HuH-7.5 (cell line): ENCODE measurements around the gene SLC38A4.
A peak's percentile ranks its signal among the peaks of the same experiment; 100 is the strongest.
"Not testable (repeated sequence)": the region's sequence is repeated elsewhere in the genome, so short reads cannot be mapped to it uniquely, and the experiment has no call there.

Source experiments
- DNase-seq: peaks from one replicate; pipeline ENCODE4 v3.0.0; 2011; ENCODE audit warnings: low spot score

Gene SLC38A4

GRCh38 chr12:46825591-46826414 is at the start of gene SLC38A4:
Gene SLC38A4, minus strand, starts transcription at chr12:46825997. Its CDS starts 32,926 bp downstream, at chr12:46793071.
- peak; percentile 70 for DNase-seq

DNA sequence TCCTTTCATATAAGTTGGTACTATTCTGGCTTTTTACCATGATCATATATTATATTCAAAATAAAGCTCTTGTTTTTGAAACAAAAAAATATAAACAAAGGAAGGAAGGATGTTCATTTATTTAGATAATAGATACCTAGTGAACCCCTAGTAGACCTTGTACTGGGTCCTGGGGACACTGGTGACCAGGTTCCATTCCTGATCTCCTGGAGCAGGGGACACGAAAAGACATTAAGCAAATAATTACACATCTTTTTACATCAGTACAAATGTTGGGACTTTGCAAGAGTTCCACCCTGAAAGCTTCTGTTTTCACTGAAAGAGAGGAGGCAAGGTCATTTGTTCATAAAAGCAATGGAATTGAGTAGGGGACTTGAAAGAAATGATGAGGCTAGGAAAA is 49.3 kb upstream of the SLC38A4 start:
- DNase-seq: no peak

GRCh38 chr12:46874642-46875041 is 48.8 kb upstream of the SLC38A4 start:
- no peak for DNase-seq

DNA sequence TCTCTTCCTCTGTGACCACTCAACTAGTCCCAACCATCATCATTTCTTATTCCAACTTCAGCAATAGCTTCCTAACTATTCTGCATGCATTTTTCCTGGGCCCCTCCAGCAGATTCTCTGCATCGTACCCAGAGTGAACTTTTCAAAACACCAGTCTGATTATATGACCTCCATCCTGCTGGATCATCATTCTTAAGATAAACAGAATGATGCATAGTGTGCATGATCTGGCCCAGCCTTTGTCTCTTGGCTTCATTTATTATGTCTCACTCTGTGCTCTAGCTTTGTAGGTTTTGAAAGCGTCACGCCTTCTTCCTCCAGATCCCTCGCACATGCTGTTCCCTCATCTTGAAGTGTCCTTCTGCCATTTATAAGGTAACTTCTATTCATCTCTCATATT is 46.3 kb upstream of the SLC38A4 start:
- DNase-seq: no peak

DNA sequence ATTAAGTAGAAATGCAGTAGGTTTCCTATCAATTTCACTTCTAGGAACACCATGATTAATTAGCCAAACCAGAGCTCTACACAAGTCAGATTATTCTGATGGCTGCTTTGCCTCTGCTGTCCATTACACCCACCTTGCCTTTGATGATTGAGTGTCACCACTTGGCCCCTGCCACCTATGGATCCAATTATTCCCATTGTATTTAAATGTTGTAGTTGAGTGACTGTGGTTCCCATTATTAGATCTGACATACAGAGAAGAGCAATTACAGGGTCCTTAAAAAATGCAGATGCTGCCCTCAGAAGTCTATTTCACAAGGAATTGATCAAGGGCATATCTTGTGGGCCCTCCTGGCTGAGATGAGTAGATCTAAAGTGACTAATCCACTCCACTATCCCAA is 39.5 kb upstream of the SLC38A4 start:
- DNase-seq: no peak

GRCh38 chr12:46858368-46858767 is 32.6 kb upstream of the SLC38A4 start:
- DNase-seq: no peak

DNA sequence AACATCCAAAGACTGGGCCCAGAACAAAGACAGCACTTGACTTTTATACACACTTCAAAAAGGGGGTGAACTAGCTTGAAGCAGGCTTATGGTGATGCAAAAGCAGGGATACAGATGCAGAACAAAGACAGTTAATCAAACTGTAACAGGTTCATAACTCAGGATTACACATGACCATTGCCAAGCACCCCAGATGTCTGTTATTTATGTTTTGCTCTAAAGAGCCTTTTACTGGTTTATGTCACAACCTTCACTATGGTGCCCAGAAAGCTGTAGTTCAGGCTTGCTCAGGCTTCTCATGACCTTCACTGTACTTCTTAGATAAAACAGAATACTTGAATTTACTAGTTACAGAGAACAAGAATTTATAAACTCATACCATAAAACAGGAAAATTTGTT is 31.7 kb upstream of the SLC38A4 start:
- DNase-seq: no peak

DNA sequence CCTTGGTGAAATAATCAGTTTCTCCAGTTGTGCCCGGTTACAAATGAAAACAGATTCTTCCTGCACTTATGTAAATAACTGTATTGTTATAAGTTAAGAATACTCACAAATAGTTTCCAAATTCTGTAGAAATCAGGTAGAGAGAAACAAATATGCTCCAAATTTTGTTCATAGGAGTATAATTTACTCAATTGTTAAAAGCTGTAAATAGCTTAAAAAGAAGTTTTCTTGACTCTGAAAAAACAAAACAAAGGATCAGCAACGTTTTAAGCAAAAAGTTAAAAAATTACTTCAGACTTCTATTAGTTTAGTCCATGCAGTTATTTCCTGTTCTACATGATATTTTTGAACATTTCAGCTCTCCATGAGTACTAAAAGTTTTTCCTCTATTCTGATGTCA is 30.0 kb upstream of the SLC38A4 start:
- no peak for DNase-seq

GRCh38 chr12:46854188-46854587 is 28.4 kb upstream of the SLC38A4 start:
- DNase-seq: not testable (repeated sequence)

DNA sequence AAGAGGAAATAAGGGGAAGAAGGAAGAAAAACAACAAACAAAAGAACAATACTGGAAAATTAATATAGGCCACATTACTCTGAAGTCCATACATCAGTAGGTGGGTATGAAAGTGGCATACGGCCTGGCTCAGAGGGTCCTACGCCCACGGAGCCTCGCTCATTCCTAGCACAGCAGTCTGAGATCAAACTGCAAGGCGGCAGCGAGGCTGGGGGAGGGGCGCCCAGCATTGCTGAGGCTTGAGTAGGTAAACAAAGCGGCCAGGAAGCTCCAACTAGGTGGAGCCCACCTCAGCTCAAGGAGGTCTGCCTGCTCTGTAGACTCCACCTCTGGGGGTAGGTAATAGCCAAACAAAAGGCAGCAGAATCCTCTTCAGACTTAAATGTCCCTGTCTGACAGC is 23.0 kb upstream of the SLC38A4 start:
- DNase-seq: not testable (repeated sequence)

DNA sequence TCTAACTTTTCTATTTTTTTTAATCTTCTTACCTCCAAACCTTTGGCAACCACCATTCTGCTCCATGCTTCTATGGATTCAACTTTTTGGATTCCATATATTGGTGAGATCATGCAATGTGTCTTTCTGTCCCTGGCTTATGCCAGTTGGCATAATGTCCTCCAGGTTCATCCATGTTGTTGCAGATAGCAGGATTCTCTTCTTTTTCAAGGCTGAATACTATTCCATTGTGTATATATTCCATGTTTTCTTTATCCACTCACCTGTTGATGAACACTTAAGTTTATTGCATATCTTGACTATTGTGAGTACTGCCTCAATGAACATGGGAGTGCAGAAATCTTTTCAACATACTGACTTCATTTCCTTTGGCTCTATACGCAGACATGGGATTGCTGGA is 21.2 kb upstream of the SLC38A4 start:
- no peak for DNase-seq

DNA sequence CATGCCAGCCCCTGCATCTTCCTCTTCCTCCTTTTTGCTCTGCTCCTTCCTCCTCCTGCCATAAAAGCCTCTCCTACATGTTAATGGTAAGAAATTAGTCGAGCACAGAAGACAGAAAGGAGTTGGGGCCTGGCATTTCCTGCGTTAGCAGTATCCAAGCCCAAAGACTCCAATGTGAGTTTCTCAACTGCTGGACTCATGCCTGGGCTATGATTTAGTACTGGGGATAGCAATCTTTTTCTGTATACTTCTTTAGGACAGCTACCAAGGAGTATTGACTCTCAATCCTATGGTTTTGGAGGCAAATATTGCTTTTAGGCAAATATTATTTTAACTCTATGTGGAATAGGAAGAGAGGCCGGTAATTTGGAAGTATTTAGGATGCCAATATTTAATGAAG is 18.0 kb upstream of the SLC38A4 start:
- no peak for DNase-seq

DNA sequence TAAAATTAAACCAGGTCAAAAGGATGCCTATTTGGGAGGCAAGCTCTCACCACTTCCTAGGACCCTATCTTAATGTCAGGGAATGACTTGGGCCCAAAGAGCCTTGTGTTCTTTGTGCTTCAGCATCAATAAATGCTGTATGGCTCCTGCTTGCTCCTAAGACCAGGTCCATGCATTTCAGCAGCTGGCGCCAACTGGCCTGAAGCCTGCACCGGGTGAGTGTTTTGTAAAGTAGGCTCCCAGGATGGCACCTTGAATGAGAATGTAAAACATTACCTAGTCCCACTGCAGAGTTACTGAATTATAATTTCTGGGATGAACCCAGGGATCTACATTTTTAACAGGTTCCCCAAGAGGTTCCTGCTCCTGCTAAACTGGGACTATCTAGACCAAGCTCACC is 16.1 kb upstream of the SLC38A4 start:
- DNase-seq: no peak

DNA sequence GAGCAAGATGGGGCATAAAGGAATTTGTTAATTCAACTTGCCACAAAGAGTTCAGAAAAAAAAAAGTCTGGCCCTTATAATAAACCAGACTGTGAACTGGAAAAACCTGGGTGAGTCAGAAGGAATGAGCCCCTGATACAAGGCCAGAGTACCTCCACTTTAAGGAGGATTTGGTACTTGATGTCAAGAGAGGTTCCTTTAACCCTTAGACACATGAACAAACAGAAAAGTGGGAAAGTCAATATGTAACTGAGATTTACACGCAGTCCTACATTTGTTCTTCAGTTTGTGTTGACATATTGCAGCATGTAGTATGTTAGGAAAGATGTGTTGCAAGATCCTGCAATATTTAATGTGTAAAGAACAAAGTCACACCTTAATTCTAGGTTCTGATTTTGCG is 14.2 kb upstream of the SLC38A4 start:
- DNase-seq: no peak

- no peak for DNase-seq
Measured at GRCh38 chr12:46839232-46839631, 13.4 kb upstream of the SLC38A4 start.

DNA sequence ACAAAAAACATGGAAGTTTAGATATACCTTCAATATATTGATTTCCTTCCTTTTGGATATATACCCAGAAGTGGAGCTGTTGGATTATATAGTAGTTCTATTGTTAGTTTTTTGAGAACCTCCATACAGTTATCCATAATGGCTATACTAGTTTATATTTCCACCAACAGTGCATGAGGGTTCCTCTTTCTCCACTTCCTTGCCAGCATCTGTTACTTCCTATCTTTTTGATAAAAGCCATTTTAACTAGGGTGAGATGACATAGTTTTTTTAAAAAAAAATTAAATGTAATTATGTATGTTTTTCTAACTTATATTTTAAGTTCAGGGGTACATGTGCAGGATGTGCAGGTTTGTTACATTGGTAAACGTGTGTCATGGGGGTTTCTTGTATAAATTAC is 10.0 kb upstream of the SLC38A4 start:
- no peak for DNase-seq

GRCh38 chr12:46832130-46832704 is 6.4 kb upstream of the SLC38A4 start:
- no peak for DNase-seq

- DNase-seq: no peak
Measured at GRCh38 chr12:46831335-46832129, 5.7 kb upstream of the SLC38A4 start.

GRCh38 chr12:46830731-46831334 is 5.0 kb upstream of the SLC38A4 start:
- DNase-seq: no peak

GRCh38 chr12:46824709-46825108 is 1.1 kb downstream of the SLC38A4 start:
- no peak for DNase-seq

GRCh38 chr12:46818642-46819041 is 7.2 kb downstream of the SLC38A4 start:
- DNase-seq: no peak

DNA sequence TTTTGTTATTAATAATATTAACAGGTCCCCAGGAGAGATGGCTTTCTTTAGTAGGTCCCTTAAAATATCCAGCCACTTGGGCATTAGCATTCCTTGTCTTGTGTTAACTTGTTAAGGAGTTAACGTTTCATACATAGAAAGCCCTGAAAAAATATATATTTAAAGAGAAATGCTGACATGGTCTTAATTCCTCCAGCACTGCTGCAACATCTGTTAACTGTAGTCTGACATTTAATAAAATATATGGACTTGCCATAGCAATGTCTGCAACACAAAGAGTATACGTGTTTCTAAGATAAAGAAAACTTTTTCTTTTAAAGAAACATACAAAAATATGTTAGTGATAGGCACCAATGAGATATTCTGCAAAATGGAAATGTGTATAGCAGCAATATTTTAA is 10.0 kb downstream of the SLC38A4 start:
- DNase-seq: no peak

DNA sequence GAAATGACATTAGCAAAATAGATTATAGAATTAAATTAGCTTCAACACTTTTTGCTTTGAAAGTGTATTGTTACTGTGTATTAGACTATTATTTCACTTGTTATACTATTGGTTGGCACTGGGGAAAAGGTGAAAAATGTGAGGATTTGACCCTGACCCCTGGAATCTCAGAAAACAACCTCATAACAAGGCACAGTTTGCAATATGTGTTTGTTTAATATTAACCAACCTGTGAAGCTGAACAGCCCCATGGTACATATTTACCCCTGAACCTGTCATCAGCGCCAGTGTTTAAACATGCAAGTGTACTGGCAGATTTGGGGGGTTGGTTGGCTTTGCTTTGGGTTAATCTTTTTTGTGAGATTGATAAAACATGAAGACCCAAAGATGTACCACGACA is 11.7 kb downstream of the SLC38A4 start:
- DNase-seq: no peak
